ENCODE measurements around the gene SCN9A.

DNA sequence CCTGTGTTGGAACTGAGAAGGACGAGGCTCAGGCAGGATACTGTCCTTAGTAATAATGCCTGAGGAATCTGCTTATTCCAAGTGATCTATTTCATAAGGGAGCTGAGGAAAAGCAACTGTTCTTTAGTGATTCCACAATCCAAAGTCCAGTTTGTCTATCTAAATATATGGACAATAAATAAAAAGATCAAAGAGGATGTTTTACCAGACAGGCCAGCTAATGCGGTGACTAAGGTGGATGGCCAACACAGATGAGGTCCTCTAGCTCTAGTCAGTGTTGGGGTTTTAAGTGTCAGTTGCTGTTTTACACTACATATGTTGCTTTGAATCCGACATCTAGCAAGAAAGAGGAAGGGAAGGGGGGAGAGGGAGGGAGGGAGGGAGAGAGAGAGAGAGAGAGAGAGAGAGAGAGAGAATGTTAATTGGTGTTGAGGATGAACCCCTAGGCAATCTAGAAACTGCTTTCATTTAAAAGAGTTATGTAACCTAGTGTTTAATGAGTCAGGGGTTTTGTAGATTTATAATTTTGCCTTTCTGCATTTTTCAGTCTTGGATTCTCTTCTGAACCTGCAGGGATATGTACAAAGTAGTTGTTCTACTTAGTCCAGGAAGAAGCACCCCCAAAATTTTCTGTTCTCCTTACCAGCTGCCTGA, 220.9 kb downstream of the SCN9A start:
- no peak for TF ChIP-seq EP300 (IDR thresholded peaks at IDR 0.05)
- TF ChIP-seq, protein P1, sequence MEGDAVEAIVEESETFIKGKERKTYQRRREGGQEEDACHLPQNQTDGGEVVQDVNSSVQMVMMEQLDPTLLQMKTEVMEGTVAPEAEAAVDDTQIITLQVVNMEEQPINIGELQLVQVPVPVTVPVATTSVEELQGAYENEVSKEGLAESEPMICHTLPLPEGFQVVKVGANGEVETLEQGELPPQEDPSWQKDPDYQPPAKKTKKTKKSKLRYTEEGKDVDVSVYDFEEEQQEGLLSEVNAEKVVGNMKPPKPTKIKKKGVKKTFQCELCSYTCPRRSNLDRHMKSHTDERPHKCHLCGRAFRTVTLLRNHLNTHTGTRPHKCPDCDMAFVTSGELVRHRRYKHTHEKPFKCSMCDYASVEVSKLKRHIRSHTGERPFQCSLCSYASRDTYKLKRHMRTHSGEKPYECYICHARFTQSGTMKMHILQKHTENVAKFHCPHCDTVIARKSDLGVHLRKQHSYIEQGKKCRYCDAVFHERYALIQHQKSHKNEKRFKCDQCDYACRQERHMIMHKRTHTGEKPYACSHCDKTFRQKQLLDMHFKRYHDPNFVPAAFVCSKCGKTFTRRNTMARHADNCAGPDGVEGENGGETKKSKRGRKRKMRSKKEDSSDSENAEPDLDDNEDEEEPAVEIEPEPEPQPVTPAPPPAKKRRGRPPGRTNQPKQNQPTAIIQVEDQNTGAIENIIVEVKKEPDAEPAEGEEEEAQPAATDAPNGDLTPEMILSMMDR (IDR thresholded peaks at IDR 0.05), result no peak
- TF ChIP-seq POLR2A (IDR thresholded peaks at IDR 0.05), result no peak
